HCT116 (cell line): ENCODE results near the gene SF1. TPM values are rescaled to one million over a fixed set of nuclear protein-coding genes. Genes with fewer than 3 reads are reported as not detected.

Experiments used
- CBX3 ChIP-seq: IDR thresholded peaks from 2 replicates; pipeline ENCODE4 v1.6.1; 2012; ENCODE audit warnings: low read depth
- EZH2phosphoT487 ChIP-seq: fragments of 200-600 bp; IDR thresholded peaks from 2 replicates; pipeline ENCODE4 v1.6.1; 2018; ENCODE audit warnings: antibody characterized with exemption, borderline replicate concordance
- JUND ChIP-seq: IDR thresholded peaks from 2 replicates; pipeline ENCODE4 v1.6.1; 2012
- POLR2A ChIP-seq: IDR thresholded peaks from 2 replicates; pipeline ENCODE4 v1.7.0; 2011; ENCODE audit warnings: borderline replicate concordance; ENCODE audit not compliant: insufficient read depth, insufficient read length; ENCODE audit errors: extremely low read depth
- RAD21 ChIP-seq: IDR thresholded peaks from 2 replicates; pipeline ENCODE4 v1.6.1; 2012; ENCODE audit warnings: low read depth, mild to moderate bottlenecking
- TCF7L2 ChIP-seq: IDR thresholded peaks from 2 replicates; pipeline ENCODE4 v1.7.0; 2011; ENCODE audit warnings: borderline replicate concordance, inconsistent platforms; ENCODE audit not compliant: insufficient read depth, insufficient read length; ENCODE audit errors: extremely low read depth
- total RNA-seq: library from RNA; stranded (reverse); gene quantifications from one replicate; pipeline ENCODE4 v1.2.1, GENCODE V29; 2021; ENCODE audit not compliant: unreplicated experiment
- TF ChIP-seq, protein P1 (sequence below), 3 experiments: fragments of 200-600 bp in 1 of 3; sonication (generic) in 1 of 3; IDR thresholded peaks in 2 of 3; conservative IDR thresholded peaks in 1 of 3; 2 replicates each; pipeline ENCODE4 v1.5.1; 2012 to 2017; ENCODE audit warnings: low read depth in 2 of 3, low read length in 2 of 3, antibody characterized with exemption in 1 of 3, borderline replicate concordance in 1 of 3, control low read depth in 1 of 3, mild to moderate bottlenecking in 1 of 3, mixed read lengths in 1 of 3, mixed run types in 1 of 3, moderate library complexity in 1 of 3; ENCODE audit not compliant: insufficient read depth in 1 of 3
- TF ChIP-seq, protein P2 (sequence below): IDR thresholded peaks from 2 replicates; pipeline ENCODE4 v1.6.1; 2011; ENCODE audit warnings: mild to moderate bottlenecking, low read length, moderate library complexity; ENCODE audit not compliant: insufficient replicate concordance; ENCODE audit errors: extremely low read depth
- TF ChIP-seq, protein P3 (sequence below): IDR thresholded peaks from 2 replicates; pipeline ENCODE4 v1.6.1; 2012

SF1 gene
- total RNA-seq, 1 experiment from 2014 or later: 403 TPM

- TF ChIP-seq POLR2A (no peak), RAD21 (no peak), JUND (no peak), CBX3 (no peak), EZH2phosphoT487 (no peak), TCF7L2 (peak; percentile 28)
- TF ChIP-seq, protein P1, sequence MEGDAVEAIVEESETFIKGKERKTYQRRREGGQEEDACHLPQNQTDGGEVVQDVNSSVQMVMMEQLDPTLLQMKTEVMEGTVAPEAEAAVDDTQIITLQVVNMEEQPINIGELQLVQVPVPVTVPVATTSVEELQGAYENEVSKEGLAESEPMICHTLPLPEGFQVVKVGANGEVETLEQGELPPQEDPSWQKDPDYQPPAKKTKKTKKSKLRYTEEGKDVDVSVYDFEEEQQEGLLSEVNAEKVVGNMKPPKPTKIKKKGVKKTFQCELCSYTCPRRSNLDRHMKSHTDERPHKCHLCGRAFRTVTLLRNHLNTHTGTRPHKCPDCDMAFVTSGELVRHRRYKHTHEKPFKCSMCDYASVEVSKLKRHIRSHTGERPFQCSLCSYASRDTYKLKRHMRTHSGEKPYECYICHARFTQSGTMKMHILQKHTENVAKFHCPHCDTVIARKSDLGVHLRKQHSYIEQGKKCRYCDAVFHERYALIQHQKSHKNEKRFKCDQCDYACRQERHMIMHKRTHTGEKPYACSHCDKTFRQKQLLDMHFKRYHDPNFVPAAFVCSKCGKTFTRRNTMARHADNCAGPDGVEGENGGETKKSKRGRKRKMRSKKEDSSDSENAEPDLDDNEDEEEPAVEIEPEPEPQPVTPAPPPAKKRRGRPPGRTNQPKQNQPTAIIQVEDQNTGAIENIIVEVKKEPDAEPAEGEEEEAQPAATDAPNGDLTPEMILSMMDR (IDR thresholded peaks at IDR 0.05 in 2 of 3, conservative IDR thresholded peaks at IDR 0.05 in 1 of 3; ENCODE audit: borderline replicate concordance in 1 of 3, insufficient read depth in 1 of 3, low read depth in 2 of 3, low read length in 2 of 3): peak in 2 of 3 experiments; percentile 21 to 24; a peak in 1 of 6 replicates
- TF ChIP-seq, protein P2, sequence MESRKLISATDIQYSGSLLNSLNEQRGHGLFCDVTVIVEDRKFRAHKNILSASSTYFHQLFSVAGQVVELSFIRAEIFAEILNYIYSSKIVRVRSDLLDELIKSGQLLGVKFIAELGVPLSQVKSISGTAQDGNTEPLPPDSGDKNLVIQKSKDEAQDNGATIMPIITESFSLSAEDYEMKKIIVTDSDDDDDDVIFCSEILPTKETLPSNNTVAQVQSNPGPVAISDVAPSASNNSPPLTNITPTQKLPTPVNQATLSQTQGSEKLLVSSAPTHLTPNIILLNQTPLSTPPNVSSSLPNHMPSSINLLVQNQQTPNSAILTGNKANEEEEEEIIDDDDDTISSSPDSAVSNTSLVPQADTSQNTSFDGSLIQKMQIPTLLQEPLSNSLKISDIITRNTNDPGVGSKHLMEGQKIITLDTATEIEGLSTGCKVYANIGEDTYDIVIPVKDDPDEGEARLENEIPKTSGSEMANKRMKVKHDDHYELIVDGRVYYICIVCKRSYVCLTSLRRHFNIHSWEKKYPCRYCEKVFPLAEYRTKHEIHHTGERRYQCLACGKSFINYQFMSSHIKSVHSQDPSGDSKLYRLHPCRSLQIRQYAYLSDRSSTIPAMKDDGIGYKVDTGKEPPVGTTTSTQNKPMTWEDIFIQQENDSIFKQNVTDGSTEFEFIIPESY: no peak
- TF ChIP-seq, protein P3, sequence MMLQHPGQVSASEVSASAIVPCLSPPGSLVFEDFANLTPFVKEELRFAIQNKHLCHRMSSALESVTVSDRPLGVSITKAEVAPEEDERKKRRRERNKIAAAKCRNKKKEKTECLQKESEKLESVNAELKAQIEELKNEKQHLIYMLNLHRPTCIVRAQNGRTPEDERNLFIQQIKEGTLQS: no peak
Measured at GRCh38 chr11:64803158-64803845, 25.0 kb upstream of the SF1 start, which contains the start of gene MAP4K2 (continued).
